Measurements from ENCODE around the gene CCDC86. TPM values are rescaled to one million over a fixed set of nuclear protein-coding genes. Genes with fewer than 3 reads are reported as not detected.
A peak's percentile ranks its signal among the peaks of the same experiment; 100 is the strongest.

CCDC86 gene
- total and polyA plus RNA-seq, 9 of the 15 experiments (the other 6 are each of a cell fraction or from before 2014, with no cell fraction given): 4.6 to 102 (median 25.2) TPM

GRCh38 chr11:60887556-60887955 is 45.6 kb downstream of the CCDC86 start (continued):
- TF ChIP-seq ZNF740 (CRISPR knock-in tag; IDR thresholded peaks at IDR 0.05) (no peak), ZNF740 (tag; IDR thresholded peaks at IDR 0.05) (no peak), YBX1 (IDR thresholded peaks at IDR 0.05) (no peak), SMAD2 (IDR thresholded peaks at IDR 0.05; ENCODE audit: low read depth, low read length) (no peak), HOMEZ (CRISPR knock-in tag; IDR thresholded peaks at IDR 0.05) (no peak), EZH2 (IDR thresholded peaks at IDR 0.05; ENCODE audit: borderline replicate concordance, low read depth, low read length) (no peak), RCOR1 (IDR thresholded peaks at IDR 0.05; ENCODE audit: borderline replicate concordance in 1 of 2, low read depth in 2 of 2, low read length in 2 of 2) (peak; percentile 43 to 67; a peak in 1 of 4 replicates), RNF2 (IDR thresholded peaks at IDR 0.05) (no peak), WHSC1 (IDR thresholded peaks at IDR 0.05; ENCODE audit: low read length) (no peak), E2F4 (CRISPR knock-in tag; IDR thresholded peaks at IDR 0.05; ENCODE audit: low read depth) (no peak), ARID2 (IDR thresholded peaks at IDR 0.05) (peak; percentile 90), TRIM24 (IDR thresholded peaks at IDR 0.05) (no peak), CREB3 (tag; conservative IDR thresholded peaks at IDR 0.05; ENCODE audit: low read depth) (no peak), RBBP5 (IDR thresholded peaks at IDR 0.05; ENCODE audit: borderline replicate concordance, insufficient read depth, low read length, poor library complexity, severe bottlenecking) (no peak)
